H1 (cell line): ENCODE data around the gene YPEL4. TPM values are rescaled to one million over a fixed set of nuclear protein-coding genes. Genes with fewer than 3 reads are reported as not detected.

ENCODE experiments used
- BACH1 ChIP-seq: IDR thresholded peaks from 2 replicates; pipeline ENCODE4 v1.6.1; 2012; ENCODE audit warnings: low read length, improper control_type of control experiment
- EP300 ChIP-seq, 2 experiments: IDR thresholded peaks; 1 replicate in 1 of 2; 2 replicates in 1 of 2; pipeline ENCODE4 v1.6.1; 2011 to 2012; ENCODE audit warnings: low read depth in 2 of 2, low read length in 2 of 2, mild to moderate bottlenecking in 2 of 2, borderline replicate concordance in 1 of 2, inconsistent platforms in 1 of 2, moderate library complexity in 1 of 2
- KDM4A ChIP-seq: IDR thresholded peaks from one replicate; pipeline ENCODE4 v1.7.1; 2012; ENCODE audit warnings: low read depth, mild to moderate bottlenecking, moderate library complexity, low read length, inconsistent platforms; ENCODE audit not compliant: severe bottlenecking
- SRF ChIP-seq: IDR thresholded peaks from 2 replicates; pipeline ENCODE4 v1.6.1; 2011; ENCODE audit warnings: mild to moderate bottlenecking, low read depth, low read length, moderate library complexity
- polyA plus RNA-seq, 7 experiments: library from polyadenylated mRNA; depleted of rRNA in 3 of 7; stranded (reverse) in 5 of 7; unstranded in 2 of 7; fragments of >200 nt in 5 of 7; fragments of 200-250 nt in 2 of 7; gene quantifications; 1 replicate in 5 of 7; 2 replicates in 1 of 7; 4 replicates in 1 of 7; pipeline versions ENCODE4 v1.2.1 to v1.2.3, GENCODE V29; 2011 to 2013; ENCODE audit warnings: missing spikeins in 2 of 7, mixed read lengths in 2 of 7
- total RNA-seq: library from RNA; stranded (reverse); fragmentation: NEBNext Ultra II Directional; extraction: Animal tissue kit (Norgen Biotek cat#: 25700); gene quantifications from 2 replicates; pipeline ENCODE4 v1.2.1, GENCODE V29; 2021

Gene YPEL4
- total and polyA plus RNA-seq, 2 of the 8 experiments (the other 6 are each of a cell fraction or from before 2014, with no cell fraction given): 0.13 to 0.38 TPM

- TF ChIP-seq SRF: no peak
- no peak for TF ChIP-seq KDM4A
- no peak for TF ChIP-seq BACH1
- no peak for TF ChIP-seq EP300 (IDR thresholded peaks at IDR 0.05; ENCODE audit: borderline replicate concordance in 1 of 2, low read depth in 2 of 2, low read length in 2 of 2)
These were observed 3.5 kb upstream of the YPEL4 start (continued) for GRCh38 chr11:57653163-57653562.
